Stimulated activated effector memory CD8-positive, alpha-beta T cell treated with anti-CD3 and anti-CD28 coated beads, Interleukin-12 subunit alpha, Interleukin-12 subunit beta, amount 100 ng/mL, for 72 hours (primary cell): ENCODE measurements around the gene INSYN2A.
A peak's percentile ranks its signal among the peaks of the same experiment; 100 is the strongest.

Experiments
- ATAC-seq: fragments of 150-1000 bp; cut with Tn5 transposase; 2 replicates; pipeline ENCODE4 v1.10.0; 2021
- DNase-seq, 2 donors: peaks; one replicate each; pipeline ENCODE4 v3.0.0; 2021 to 2022; ENCODE audit warnings: low spot score in 2 of 2
- H3K27ac Mint-ChIP-seq: one replicate; pipeline ENCODE4 v1.8.0; 2022; ENCODE audit warnings: mild to moderate bottlenecking, mixed read lengths
- H3K36me3 Mint-ChIP-seq: one replicate; pipeline ENCODE4 v1.8.0; 2022; ENCODE audit warnings: mild to moderate bottlenecking, mixed read lengths
- H3K4me1 Mint-ChIP-seq: one replicate; pipeline ENCODE4 v1.8.0; 2022; ENCODE audit warnings: mixed read lengths
- H3K4me3 Mint-ChIP-seq: one replicate; pipeline ENCODE4 v1.8.0; 2022; ENCODE audit warnings: mild to moderate bottlenecking, mixed read lengths
- H3K9me3 Mint-ChIP-seq: one replicate; pipeline ENCODE4 v1.8.0; 2022; ENCODE audit warnings: mixed read lengths

The INSYN2A gene

GRCh38 chr10:127151981-127152699 is 44.3 kb downstream of the INSYN2A start:
- Mint-ChIP-seq H3K36me3 (no peaks in the 10 kb centered on the region), H3K27ac (no peak overlapping the region), H3K4me1 (no peaks in the 10 kb centered on the region), H3K9me3 (no peaks in the 10 kb centered on the region), H3K4me3 (no peak overlapping the region)
- no peak for DNase-seq
- no peak for ATAC-seq

- ATAC-seq = no peak
- Mint-ChIP-seq H3K4me1 (no peaks in the 10 kb centered on the region), H3K9me3 (no peaks in the 10 kb centered on the region)
These were observed 44.9 kb downstream of the INSYN2A start for GRCh38 chr10:127151541-127151940.

GRCh38 chr10:127150136-127150535 is 46.3 kb downstream of the INSYN2A start:
- Mint-ChIP-seq H3K4me1 (no peaks in the 10 kb centered on the region), H3K4me3 (no peak overlapping the region), H3K36me3 (no peaks in the 10 kb centered on the region), H3K27ac (no peak overlapping the region), H3K9me3 (no peaks in the 10 kb centered on the region)
- peak; percentile 23 for ATAC-seq
- no peak for DNase-seq

More at GRCh38 chr10:127151541-127151940, 44.9 kb downstream of the INSYN2A start:
- no peak for DNase-seq
- H3K27ac Mint-ChIP-seq = no peak overlapping the region
- H3K36me3 Mint-ChIP-seq = no peaks in the 10 kb centered on the region
- no peak overlapping the region for H3K4me3 Mint-ChIP-seq

GRCh38 chr10:127149501-127150081 is 46.8 kb downstream of the INSYN2A start:
- Mint-ChIP-seq H3K9me3 (no peaks in the 10 kb centered on the region), H3K4me3 (no peak overlapping the region), H3K27ac (no peak overlapping the region), H3K4me1 (no peaks in the 10 kb centered on the region), H3K36me3 (no peaks in the 10 kb centered on the region)
- DNase-seq (no peak), ATAC-seq (no peak)

- Mint-ChIP-seq H3K27ac (no peak overlapping the region), H3K36me3 (no peaks in the 10 kb centered on the region), H3K4me1 (no peaks in the 10 kb centered on the region), H3K4me3 (no peak overlapping the region), H3K9me3 (no peaks in the 10 kb centered on the region)
- DNase-seq (no peak), ATAC-seq (peak; percentile 59)
These were observed 47.5 kb downstream of the INSYN2A start for GRCh38 chr10:127148933-127149220.

GRCh38 chr10:127148066-127148932 is 48.1 kb downstream of the INSYN2A start:
- DNase-seq (no peak), ATAC-seq (no peak)
- H3K4me1 Mint-ChIP-seq = no peaks in the 10 kb centered on the region
- H3K27ac Mint-ChIP-seq = no peak overlapping the region
- no peaks in the 10 kb centered on the region for H3K36me3 Mint-ChIP-seq
- H3K4me3 Mint-ChIP-seq = no peak overlapping the region
- no peaks in the 10 kb centered on the region for H3K9me3 Mint-ChIP-seq

GRCh38 chr10:127146661-127147060 is 49.7 kb downstream of the INSYN2A start:
- Mint-ChIP-seq H3K4me1 (no peaks in the 10 kb centered on the region), H3K36me3 (no peaks in the 10 kb centered on the region), H3K27ac (no peak overlapping the region), H3K9me3 (no peaks in the 10 kb centered on the region), H3K4me3 (no peak overlapping the region)
- DNase-seq (no peak), ATAC-seq (no peak)
